SU-DHL-6 (cell line): ENCODE measurements around the gene TBC1D22A.

Experiments used
- CTCF ChIP-seq: fragments of 200-600 bp; sonication (generic); IDR thresholded peaks from one replicate; pipeline ENCODE4 v1.5.1; 2017; ENCODE audit warnings: antibody characterized with exemption, mild to moderate bottlenecking, low read length, moderate library complexity; ENCODE audit not compliant: insufficient read depth, poor library complexity, severe bottlenecking
- EZH2phosphoT487 ChIP-seq: fragments of 200-600 bp; sonication (generic), shearing (Covaris generic); conservative IDR thresholded peaks from 2 replicates; pipeline ENCODE4 v1.6.1; 2018; ENCODE audit warnings: mild to moderate bottlenecking, antibody characterized with exemption, low read length, moderate library complexity, mixed read lengths

- TF ChIP-seq CTCF (no peak), EZH2phosphoT487 (no peak)
These were observed 432.2 kb downstream of the TBC1D22A start for GRCh38 chr22:47194476-47195155.
